CD4-positive, alpha-beta T cell treated with Interleukin-4 for 4 hours (primary cell): ENCODE measurements around the gene PDLIM5.
"Not testable (repeated sequence)": the region's sequence is repeated elsewhere in the genome, so short reads cannot be mapped to it uniquely, and the experiment has no call there.

Experiments
- DNase-seq: peaks from one replicate; pipeline ENCODE4 v3.0.0-alpha.2; 2020

PDLIM5 gene

DNA sequence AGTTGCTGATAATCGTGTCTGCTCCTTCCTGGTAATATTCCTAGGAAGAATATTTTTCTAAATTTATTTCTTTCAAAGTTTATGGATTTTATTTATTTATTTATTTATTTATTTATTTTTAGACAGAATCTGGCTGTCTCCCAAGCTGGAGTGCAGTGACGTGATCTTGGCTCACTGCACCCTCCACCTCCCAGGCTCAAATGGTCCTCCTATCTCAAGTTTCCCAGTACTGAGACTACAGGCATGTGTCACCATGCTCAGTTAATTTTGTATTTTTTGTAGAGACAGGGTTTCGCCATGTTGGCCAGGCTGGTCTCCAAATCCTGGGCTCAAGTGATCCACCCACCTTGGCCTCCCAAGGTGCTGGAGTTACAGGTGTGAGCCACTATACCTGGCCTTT lies 48.9 kb downstream of the PDLIM5 start:
- DNase-seq: no peak

GRCh38 chr4:94504545-94504944 lies 52.8 kb downstream of the PDLIM5 start:
- DNase-seq: no peak

- no peak for DNase-seq
Observed at GRCh38 chr4:94506822-94507221, 55.1 kb downstream of the PDLIM5 start.

GRCh38 chr4:94507281-94507680 lies 55.5 kb downstream of the PDLIM5 start:
- DNase-seq: no peak

DNA sequence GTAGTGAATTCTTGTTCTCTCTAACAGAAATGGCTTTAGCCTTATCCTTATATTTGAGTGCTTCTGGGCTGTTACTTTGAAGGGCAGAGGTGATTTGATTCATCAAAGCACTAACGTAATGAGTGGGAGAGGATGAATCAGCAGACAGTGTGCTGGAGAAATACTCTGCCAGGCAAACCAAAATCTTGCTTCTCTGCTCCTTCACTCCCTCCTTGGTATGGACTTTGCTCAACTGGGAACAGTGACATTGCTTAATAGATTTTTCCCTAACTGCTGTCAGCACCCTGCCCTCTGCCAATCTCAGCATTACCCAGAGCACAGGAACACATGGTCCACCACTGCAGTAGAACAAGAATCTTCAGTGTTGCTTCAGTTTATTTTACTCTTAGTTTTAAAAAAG lies 56.0 kb downstream of the PDLIM5 start:
- DNase-seq: no peak

DNA sequence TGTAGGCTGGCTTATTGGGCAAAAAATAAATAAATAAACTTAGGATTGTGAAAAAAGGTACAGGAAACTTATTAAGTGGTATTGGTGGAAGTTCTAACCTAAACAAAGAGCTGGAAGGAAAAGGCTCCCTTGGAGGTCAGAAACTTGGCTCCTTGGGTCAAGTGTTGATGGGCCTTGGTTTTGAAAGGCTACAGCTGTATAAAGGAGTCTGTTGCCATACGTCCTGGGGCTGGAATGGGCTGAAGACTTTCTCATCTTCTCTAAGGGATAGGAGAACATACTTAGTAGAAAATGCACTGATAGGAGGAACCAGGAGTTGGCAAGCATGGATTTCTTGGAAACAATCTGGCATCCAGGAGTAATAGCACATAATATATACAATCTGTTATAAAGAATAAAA lies 56.6 kb downstream of the PDLIM5 start:
- no peak for DNase-seq

DNA sequence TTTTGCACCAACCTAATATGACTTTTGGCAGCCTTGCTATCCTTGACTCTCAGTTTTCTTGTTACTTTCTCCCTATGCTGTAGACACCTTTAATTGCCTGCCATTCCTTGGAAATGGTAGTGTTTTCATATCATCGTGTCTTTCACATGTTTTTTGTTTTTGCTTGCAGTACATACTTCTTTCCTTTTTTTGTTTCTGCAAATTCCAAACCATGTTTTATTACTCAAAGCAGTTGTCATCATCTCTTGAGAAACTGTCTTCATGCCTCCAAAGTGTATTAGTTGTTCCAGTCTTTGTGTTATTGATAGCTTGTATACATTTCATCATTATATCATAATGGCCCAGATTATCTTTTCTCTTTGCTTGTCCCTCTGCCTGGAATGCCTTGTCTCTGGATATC lies 57.1 kb downstream of the PDLIM5 start:
- DNase-seq: no peak

GRCh38 chr4:94511591-94511990 lies 59.8 kb downstream of the PDLIM5 start:
- no peak for DNase-seq

DNA sequence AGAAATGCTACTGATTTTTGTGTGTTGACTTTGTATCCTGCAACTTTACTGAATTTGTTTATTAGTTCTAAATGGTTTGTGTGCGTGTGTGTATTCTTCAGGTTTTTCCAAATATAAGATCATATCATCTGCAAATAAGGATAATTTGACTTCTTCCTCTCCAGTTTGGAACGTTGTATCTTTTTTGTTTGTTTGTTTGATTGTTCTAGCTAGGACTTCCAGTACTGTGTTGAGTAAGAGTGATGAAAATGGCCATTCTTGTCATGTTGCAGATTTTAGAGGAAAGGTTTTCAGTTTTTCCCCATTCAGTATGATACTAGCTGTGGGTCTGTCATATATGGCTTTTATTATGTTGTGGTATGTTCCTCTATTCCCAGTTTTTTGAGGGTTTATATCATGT lies 61.8 kb downstream of the PDLIM5 start:
- DNase-seq: not testable (repeated sequence)

- no peak for DNase-seq
Observed at GRCh38 chr4:94515365-94515764, 63.6 kb downstream of the PDLIM5 start.

GRCh38 chr4:94516067-94516466 lies 64.3 kb downstream of the PDLIM5 start:
- DNase-seq: no peak

GRCh38 chr4:94516999-94517398 lies 65.3 kb downstream of the PDLIM5 start:
- no peak for DNase-seq

GRCh38 chr4:94517492-94517891 lies 65.8 kb downstream of the PDLIM5 start:
- DNase-seq: no peak

DNA sequence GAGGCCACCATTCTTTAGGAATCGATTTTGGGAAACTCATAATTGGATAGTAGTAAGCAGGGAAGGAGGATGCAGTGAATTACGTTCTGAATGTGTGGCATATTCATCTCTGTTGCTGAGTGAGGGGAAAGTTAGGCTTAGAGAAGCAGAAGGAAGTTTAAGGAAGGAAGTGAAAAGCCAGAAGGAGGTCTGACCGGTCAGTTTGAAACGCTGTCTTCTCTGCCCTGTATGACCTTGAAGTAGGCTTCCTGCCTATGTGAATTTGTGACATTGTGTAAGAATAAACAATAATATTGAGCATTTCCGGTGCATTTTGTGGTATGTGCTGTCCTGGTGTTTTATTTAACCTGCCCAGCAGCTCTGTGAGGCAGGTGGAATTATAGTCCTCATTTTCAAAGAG lies 67.3 kb downstream of the PDLIM5 start:
- DNase-seq: no peak

- no peak for DNase-seq
Observed at GRCh38 chr4:94519925-94520789, 68.4 kb downstream of the PDLIM5 start.

DNA sequence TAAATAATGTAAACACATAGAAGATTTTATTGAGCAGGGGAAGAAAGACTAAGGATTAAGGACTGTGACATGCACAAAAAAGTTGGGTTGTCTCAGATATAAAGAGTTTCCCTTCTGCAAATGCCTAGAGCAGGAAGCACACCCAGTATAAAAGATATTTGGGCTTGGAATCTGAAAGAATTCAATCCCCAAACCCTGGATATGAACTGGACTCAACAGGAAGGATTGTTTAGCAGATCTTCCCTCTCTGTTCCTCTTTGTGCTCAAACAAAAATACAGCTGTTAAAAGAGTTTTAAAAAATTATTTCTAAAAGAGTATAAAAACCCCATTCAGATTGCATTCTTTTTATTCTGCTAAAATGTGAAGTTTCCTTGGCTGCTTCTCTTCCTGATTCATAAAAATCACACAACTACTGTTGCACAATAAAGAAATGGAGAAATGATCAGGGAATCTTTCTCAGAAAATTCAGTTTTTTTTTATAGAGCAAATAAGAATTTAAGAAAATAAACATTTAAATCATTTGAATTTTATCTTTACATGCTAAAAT lies 71.4 kb downstream of the PDLIM5 start:
- DNase-seq: no peak

DNA sequence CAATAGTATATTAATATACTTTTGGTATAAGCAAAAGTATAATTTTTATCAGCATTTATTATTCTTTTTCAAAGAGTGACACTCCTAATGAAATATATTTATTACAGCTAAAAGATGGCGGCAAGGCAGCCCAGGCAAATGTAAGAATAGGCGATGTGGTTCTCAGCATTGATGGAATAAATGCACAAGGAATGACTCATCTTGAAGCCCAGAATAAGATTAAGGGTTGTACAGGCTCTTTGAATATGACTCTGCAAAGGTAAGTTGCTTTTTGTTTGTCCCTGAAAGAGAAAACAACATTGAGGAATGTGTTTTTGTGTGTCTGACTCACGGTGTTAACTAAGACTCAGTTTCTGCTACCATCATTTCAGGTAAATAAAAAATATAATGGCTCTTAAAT lies 71.9 kb downstream of the PDLIM5 start:
- DNase-seq: no peak

DNA sequence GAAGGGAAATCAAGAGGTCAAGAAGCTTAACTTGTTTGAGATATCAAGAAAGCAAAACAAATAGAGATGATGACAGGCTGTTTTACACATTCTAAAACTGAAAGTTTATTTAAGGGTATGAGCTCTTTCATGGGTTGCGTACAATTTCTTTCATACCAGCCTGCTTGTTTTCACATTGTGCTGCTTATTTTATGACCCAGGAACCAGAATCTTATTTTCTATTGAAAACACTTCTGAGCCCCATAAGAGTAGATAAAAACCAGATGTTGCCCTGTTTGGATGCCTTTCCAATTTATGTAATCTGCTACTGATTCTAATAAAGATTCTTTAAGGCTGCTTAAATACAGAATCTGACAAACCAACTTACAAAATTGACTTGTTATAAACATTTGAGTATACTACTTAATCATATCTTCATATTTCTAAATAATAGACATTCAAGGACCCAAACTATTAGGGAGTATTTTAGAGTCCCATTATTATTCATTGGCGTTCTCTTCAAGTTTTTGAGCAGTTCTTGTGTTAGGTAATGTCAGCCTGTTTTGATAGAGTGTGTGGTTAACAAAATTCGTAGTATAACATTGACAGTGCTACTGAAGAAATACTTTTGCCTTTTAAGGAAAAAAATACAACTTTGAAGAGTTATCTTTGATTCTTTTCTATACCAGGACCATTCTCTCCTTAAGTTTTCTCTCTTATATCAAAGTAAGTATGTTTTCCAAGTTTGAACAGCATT lies 74.4 kb downstream of the PDLIM5 start:
- DNase-seq: no peak

DNA sequence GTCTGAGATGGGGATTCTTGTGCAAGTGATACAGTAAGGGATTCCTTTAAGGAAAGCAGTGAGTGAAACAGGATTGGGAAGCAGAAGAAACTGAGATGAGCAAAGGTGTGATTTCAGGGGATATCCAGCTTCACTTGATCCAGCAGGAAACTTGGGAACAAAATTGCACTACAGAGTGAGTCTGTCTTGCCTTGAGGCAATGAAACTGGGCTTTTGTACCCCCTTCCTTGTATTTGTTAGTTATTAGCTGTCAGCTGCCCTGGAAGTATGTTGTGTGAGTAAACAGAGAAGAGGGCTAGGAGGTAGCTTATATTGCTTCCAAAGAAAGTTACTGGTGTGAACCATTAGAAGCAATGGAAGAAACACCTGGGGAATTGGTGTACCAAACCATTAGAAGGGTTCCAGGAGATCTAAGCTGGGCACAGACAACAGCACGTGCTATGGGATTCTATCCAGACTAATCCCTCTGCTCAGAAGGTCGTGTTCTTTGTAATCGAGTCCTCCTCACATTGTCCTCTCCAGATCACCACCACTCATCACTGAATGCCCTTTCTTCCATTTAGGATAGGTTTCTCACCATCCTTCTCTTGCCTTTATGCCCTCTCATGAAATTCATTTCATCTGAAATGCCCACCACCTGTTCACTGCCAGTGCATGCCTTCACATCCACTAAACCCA lies 76.0 kb downstream of the PDLIM5 start:
- no peak for DNase-seq

- DNase-seq: no peak
Observed at GRCh38 chr4:94528792-94529451, 77.2 kb downstream of the PDLIM5 start.

- DNase-seq: no peak
Observed at GRCh38 chr4:94530073-94530472, 78.3 kb downstream of the PDLIM5 start.

- DNase-seq: no peak
Observed at GRCh38 chr4:94531991-94532789, 80.4 kb downstream of the PDLIM5 start.
